H1 (cell line): ENCODE data around the gene GTF3C5. TPM values are rescaled to one million over a fixed set of nuclear protein-coding genes. Genes with fewer than 3 reads are reported as not detected.

Experiments used
- CTCF ChIA-PET: fragments of 300-600 bp; sonication (Branson Sonifier 250); formaldehyde crosslinking; loops from one replicate; lab custom pipeline; 2021; ENCODE audit not compliant: partially characterized antibody; lab: Charles Lee
- POLR2A ChIA-PET: fragments of 300-600 bp; sonication (Branson Sonifier 250); formaldehyde crosslinking; loops from one replicate; lab custom pipeline; 2021; ENCODE audit warnings: inconsistent platforms; ENCODE audit not compliant: partially characterized antibody; lab: Charles Lee
- DNase-seq, 2 experiments: peaks; one replicate each; pipeline versions ENCODE4 v3.0.0 to v3.0.0-alpha.2; 2010 to 2022; ENCODE audit warnings: low spot score in 2 of 2, low read depth in 1 of 2, mixed read lengths in 1 of 2
- FAIRE-seq: peaks from 2 replicates; lab custom pipeline; 2011; peaks lifted over from hg19 to GRCh38; lab: Jason Lieb, UNC
- H2AFZ ChIP-seq: 2 replicates; pipeline ENCODE4 v1.8.1; 2012; ENCODE audit warnings: low read length, inconsistent platforms
- H2AK5ac ChIP-seq: 2 replicates; pipeline ENCODE4 v1.6.1; 2013; ENCODE audit warnings: low read depth, low read length
- H2BK120ac ChIP-seq: replicated peaks from 2 replicates; pipeline ENCODE3; 2013; ENCODE audit warnings: low read depth, low read length, inconsistent platforms
- H2BK12ac ChIP-seq: 2 replicates; pipeline ENCODE4 v1.6.1; 2013; ENCODE audit warnings: low read depth, low read length
- H2BK15ac ChIP-seq: 2 replicates; pipeline ENCODE4 v1.6.1; 2013; ENCODE audit warnings: low read length
- H2BK20ac ChIP-seq: 2 replicates; pipeline ENCODE4 v1.6.1; 2013; ENCODE audit warnings: low read length
- H2BK5ac ChIP-seq: 2 replicates; pipeline ENCODE4 v1.6.1; 2013; ENCODE audit warnings: low read depth, low read length
- H3K14ac ChIP-seq: 2 replicates; pipeline ENCODE4 v1.6.1; 2013; ENCODE audit warnings: inconsistent platforms; ENCODE audit not compliant: insufficient read length
- H3K18ac ChIP-seq: 2 replicates; pipeline ENCODE4 v1.6.1; 2013; ENCODE audit warnings: low read length; ENCODE audit errors: extremely low read depth
- H3K23ac ChIP-seq: 2 replicates; pipeline ENCODE4 v1.6.1; 2013; ENCODE audit warnings: inconsistent platforms; ENCODE audit not compliant: insufficient read length
- H3K23me2 ChIP-seq: 2 replicates; pipeline ENCODE4 v1.6.1; 2013; ENCODE audit warnings: low read depth, low read length
- H3K27ac ChIP-seq: 2 replicates; pipeline ENCODE4 v1.6.1; 2011; ENCODE audit warnings: low read depth, low read length, inconsistent platforms
- H3K27me3 ChIP-seq, 4 experiments: replicated peaks in 1 of 4; 1 replicate in 1 of 4; 2 replicates in 3 of 4; pipeline versions ENCODE4 v1.6.1 to v1.8.1; 2011 to 2013; ENCODE audit warnings: low read length in 3 of 4, mild to moderate bottlenecking in 3 of 4, inconsistent platforms in 2 of 4, mixed read lengths in 2 of 4, moderate library complexity in 1 of 4; ENCODE audit not compliant: control insufficient read depth in 3 of 4, insufficient read depth in 3 of 4; ENCODE audit errors: extremely low read depth in 1 of 4
- H3K36me3 ChIP-seq, 4 experiments: 2 replicates each; pipeline versions ENCODE4 v1.6.1 to v1.8.1; 2011 to 2013; ENCODE audit warnings: mild to moderate bottlenecking in 4 of 4, low read length in 3 of 4, moderate library complexity in 2 of 4, control low read depth in 1 of 4, inconsistent platforms in 1 of 4; ENCODE audit not compliant: insufficient read depth in 4 of 4, control insufficient read depth in 2 of 4
- H3K4ac ChIP-seq: replicated peaks from 2 replicates; pipeline ENCODE3; 2013; ENCODE audit warnings: low read length, low read depth, mixed read lengths, inconsistent platforms; ENCODE audit not compliant: insufficient read length
- H3K4me1 ChIP-seq, 4 experiments: replicated peaks in 1 of 4; 1 replicate in 1 of 4; 2 replicates in 3 of 4; pipeline versions ENCODE4 v1.6.1 to v1.8.1; 2011 to 2013; ENCODE audit warnings: low read length in 3 of 4, inconsistent platforms in 2 of 4, mixed read lengths in 1 of 4; ENCODE audit not compliant: insufficient read depth in 4 of 4, control insufficient read depth in 3 of 4
- H3K4me2 ChIP-seq, 2 experiments: 2 replicates each; pipeline versions ENCODE4 v1.6.1 to v1.8.1; 2011 to 2013; ENCODE audit warnings: low read depth in 2 of 2, low read length in 2 of 2, control low read depth in 1 of 2, inconsistent platforms in 1 of 2, mild to moderate bottlenecking in 1 of 2; ENCODE audit not compliant: insufficient read depth in 1 of 2
- H3K4me3 ChIP-seq, 4 experiments: fragments of 200-600, 300-600 bp in 1 of 4; sonication (generic), shearing (Covaris generic), sonication (Bioruptor Twin) in 1 of 4; 2 replicates each; pipeline versions ENCODE4 v1.5.1 to v1.8.1; 2011 to 2016; ENCODE audit warnings: low read length in 4 of 4, low read depth in 3 of 4, control low read depth in 2 of 4, inconsistent platforms in 2 of 4, mild to moderate bottlenecking in 2 of 4, mixed read lengths in 1 of 4, moderate library complexity in 1 of 4; ENCODE audit not compliant: insufficient read depth in 2 of 4; ENCODE audit errors: extremely low read depth in 1 of 4
- H3K56ac ChIP-seq: replicated peaks from 2 replicates; pipeline ENCODE3; 2013; ENCODE audit warnings: low read depth, mild to moderate bottlenecking, mixed read lengths, low read length, inconsistent platforms; ENCODE audit not compliant: insufficient read length
- H3K79me1 ChIP-seq: 2 replicates; pipeline ENCODE4 v1.6.1; 2013; ENCODE audit warnings: low read depth, low read length, control low read depth
- H3K79me2 ChIP-seq, 2 experiments: 2 replicates each; pipeline versions ENCODE4 v1.6.1 to v1.8.1; 2012 to 2013; ENCODE audit warnings: low read length in 2 of 2, mild to moderate bottlenecking in 2 of 2, inconsistent platforms in 1 of 2; ENCODE audit not compliant: insufficient read depth in 2 of 2, control insufficient read depth in 1 of 2
- H3K9ac ChIP-seq, 4 experiments: replicated peaks in 1 of 4; 1 replicate in 1 of 4; 2 replicates in 3 of 4; pipeline versions ENCODE4 v1.6.1 to v1.8.1; 2011 to 2013; ENCODE audit warnings: low read depth in 3 of 4, low read length in 3 of 4, control low read depth in 2 of 4, mild to moderate bottlenecking in 2 of 4, moderate library complexity in 2 of 4, inconsistent platforms in 1 of 4; ENCODE audit errors: extremely low read depth in 1 of 4
- H3K9me3 ChIP-seq, 2 experiments: 2 replicates each; pipeline versions ENCODE4 v1.6.1 to v1.8.1; 2012 to 2013; ENCODE audit warnings: mild to moderate bottlenecking in 2 of 2, moderate library complexity in 2 of 2, control low read depth in 1 of 2, inconsistent platforms in 1 of 2, low read depth in 1 of 2, low read length in 1 of 2, mixed read lengths in 1 of 2; ENCODE audit not compliant: insufficient read depth in 2 of 2
- H4K20me1 ChIP-seq, 2 experiments: replicated peaks in 1 of 2; 2 replicates each; pipeline versions ENCODE3 to v1.8.1; 2011 to 2013; ENCODE audit warnings: inconsistent platforms in 2 of 2, low read length in 2 of 2, mild to moderate bottlenecking in 1 of 2; ENCODE audit not compliant: insufficient read depth in 2 of 2, control insufficient read depth in 1 of 2
- H4K5ac ChIP-seq: 2 replicates; pipeline ENCODE4 v1.6.1; 2013; ENCODE audit warnings: low read length, low read depth, mixed read lengths, inconsistent platforms; ENCODE audit not compliant: insufficient read length
- H4K8ac ChIP-seq: 2 replicates; pipeline ENCODE4 v1.8.0; 2013; ENCODE audit warnings: mild to moderate bottlenecking, moderate library complexity, low read length, inconsistent platforms; ENCODE audit not compliant: insufficient read depth; ENCODE audit errors: extremely low read depth
- H4K91ac ChIP-seq: replicated peaks from 2 replicates; pipeline ENCODE3; 2013; ENCODE audit warnings: low read length, mixed read lengths, inconsistent platforms; ENCODE audit not compliant: insufficient read length
- CBX5 ChIP-seq: fragments of 300-800, 300-1000 bp; sonication (generic); IDR thresholded peaks from 2 replicates; pipeline ENCODE4 v1.7.1; 2016; ENCODE audit warnings: antibody characterized with exemption, low read length, low read depth
- CREB1 ChIP-seq: IDR thresholded peaks from 2 replicates; pipeline ENCODE4 v1.6.1; 2012; ENCODE audit warnings: inconsistent platforms
- SIRT6 ChIP-seq: IDR thresholded peaks from one replicate; pipeline ENCODE4 v1.7.1; 2012; ENCODE audit warnings: low read length, inconsistent platforms
- SP4 ChIP-seq: IDR thresholded peaks from 2 replicates; pipeline ENCODE4 v1.6.1; 2012; ENCODE audit warnings: low read length, inconsistent platforms
- TAF1 ChIP-seq: IDR thresholded peaks from 2 replicates; pipeline ENCODE4 v1.6.1; 2011; ENCODE audit warnings: mild to moderate bottlenecking, low read depth, low read length
- TAF7 ChIP-seq: optimal IDR thresholded peaks from 2 replicates; pipeline ENCODE3; 2011; ENCODE audit warnings: low read depth, mild to moderate bottlenecking, inconsistent platforms, low read length, moderate library complexity, borderline replicate concordance
- WGBS, 2 experiments: shearing (Covaris generic) in 1 of 2; methylation state at CpG; one replicate each; pipeline versions ENCODE4 v1.1.6 to v1.1.7; 2013 to 2015; ENCODE audit warnings: low lambda C conversion rate in 2 of 2, mixed read lengths in 2 of 2, inconsistent platforms in 1 of 2, low coverage in 1 of 2, missing lambda C conversion rate in 1 of 2; ENCODE audit not compliant: insufficient replicate concordance in 2 of 2, insufficient coverage in 1 of 2, insufficient read length in 1 of 2; ENCODE audit errors: extremely low coverage in 1 of 2, missing lambda C conversion rate in 1 of 2; 5-methylcytosine and 5-hydroxymethylcytosine counted together
- polyA plus RNA-seq, 7 experiments: library from polyadenylated mRNA; depleted of rRNA in 3 of 7; stranded (reverse) in 5 of 7; unstranded in 2 of 7; fragments of >200 nt in 5 of 7; fragments of 200-250 nt in 2 of 7; gene quantifications; 1 replicate in 5 of 7; 2 replicates in 1 of 7; 4 replicates in 1 of 7; pipeline versions ENCODE4 v1.2.1 to v1.2.3, GENCODE V29; 2011 to 2013; ENCODE audit warnings: missing spikeins in 2 of 7, mixed read lengths in 2 of 7
- total RNA-seq: library from RNA; stranded (reverse); fragmentation: NEBNext Ultra II Directional; extraction: Animal tissue kit (Norgen Biotek cat#: 25700); gene quantifications from 2 replicates; pipeline ENCODE4 v1.2.1, GENCODE V29; 2021

GTF3C5 gene
- total and polyA plus RNA-seq, 2 of the 8 experiments (the other 6 are each of a cell fraction or from before 2014, with no cell fraction given): 78.7 to 87.1 TPM

- Histone ChIP-seq H2BK15ac (no peak overlapping the region), H3K9ac (no peak overlapping the region), H3K4me2 (no peak overlapping the region), H3K9me3 (no peaks in the 10 kb centered on the region), H3K4me1 (peaks cover 6 to 15% (median 11%) of the 10 kb centered on the region in 4 experiments), H4K5ac (no peak overlapping the region), H2BK120ac (no peak overlapping the region), H3K23me2 (no peaks in the 10 kb centered on the region), H4K8ac (peak overlapping the region; percentile 68; the same call in 1 of the 2 replicates), H3K18ac (no peak overlapping the region), H3K36me3 (no peaks in the 10 kb centered on the region; a peak in 3 of 8 replicates), H3K27ac (no peak overlapping the region), H3K23ac (no peak overlapping the region), H2AK5ac (no peak overlapping the region), H2AFZ (no peak overlapping the region), H3K56ac (no peak overlapping the region), H4K91ac (no peak overlapping the region), H3K79me1 (no peaks in the 10 kb centered on the region), H3K4ac (no peak overlapping the region), H2BK5ac (no peak overlapping the region), H2BK20ac (no peak overlapping the region), H3K27me3 (no peaks in the 10 kb centered on the region), H4K20me1 (peaks cover 0 to 1% of the 10 kb centered on the region in 2 experiments), H3K79me2 (no peaks in the 10 kb centered on the region), H3K4me3 (no peak overlapping the region), H3K14ac (no peak overlapping the region), H2BK12ac (0 out of 2 replicates have a peak overlapping the region, but pooled peaks have one; percentile 39)
- TF ChIP-seq SP4: no peak
- no peak for TF ChIP-seq CREB1
- TF ChIP-seq TAF7: no peak
- no peak for TF ChIP-seq SIRT6
- no peak for TF ChIP-seq TAF1
- no peak for TF ChIP-seq CBX5
- DNase-seq (no peak), FAIRE-seq (no peak)
- CTCF ChIA-PET: interaction anchor here (0.7 to 1.5 kb wide), 7 partner anchors 10 to 310 kb away, joined by 3 to 6 read pairs (median 3); no protein-coding TSS in a partner anchor
- POLR2A ChIA-PET: interaction anchor here (0.7 to 1.5 kb wide), 3 partner anchors 10 to 17 kb away, joined by 3 to 5 read pairs (median 3); no protein-coding TSS in a partner anchor
- 90% methylated on average over 30 of the region's 30 CpGs; no CpG with 5 or more reads in 1 of the 2 experiments for WGBS, 2 experiments
Observed at GRCh38 chr9:133064241-133065069, 33.7 kb downstream of the GTF3C5 start.
